Neural cell (in vitro differentiated cells): ENCODE measurements around the gene ATXN7L1. TPM values are rescaled to one million over a fixed set of nuclear protein-coding genes. Genes with fewer than 3 reads are reported as not detected.

Source experiments
- H2AFZ ChIP-seq: fragments of 200-600, 300-800 bp; sonication (generic), shearing (Covaris generic); 2 replicates; pipeline ENCODE4 v1.6.0; 2014; ENCODE audit warnings: low read depth, mild to moderate bottlenecking, antibody characterized with exemption, low read length, moderate library complexity
- H3F3A ChIP-seq: fragments of 200-600 bp; shearing (Covaris generic); 2 replicates; pipeline ENCODE4 v1.6.1; 2016; ENCODE audit warnings: mild to moderate bottlenecking, moderate library complexity, mixed read lengths, antibody characterized with exemption, low read length; ENCODE audit not compliant: insufficient read depth, poor library complexity, severe bottlenecking
- H3K27ac ChIP-seq: fragments of 200-600, 300-800 bp; sonication (generic), shearing (Covaris generic); 2 replicates; pipeline ENCODE4 v1.5.1; 2014; ENCODE audit warnings: mild to moderate bottlenecking, low read length, moderate library complexity
- H3K27me3 ChIP-seq: fragments of 300-800, 200-600 bp; sonication (generic), shearing (Covaris generic); 2 replicates; pipeline ENCODE4 v1.6.0; 2014; ENCODE audit warnings: mild to moderate bottlenecking, low read depth, low read length, moderate library complexity; ENCODE audit not compliant: insufficient read depth
- H3K36me3 ChIP-seq: fragments of 300-800, 200-600 bp; sonication (generic), shearing (Covaris generic); 2 replicates; pipeline ENCODE4 v1.5.1; 2014; ENCODE audit warnings: mild to moderate bottlenecking, antibody characterized with exemption, low read length, moderate library complexity; ENCODE audit not compliant: insufficient read depth
- H3K4me2 ChIP-seq: fragments of 300-800, 200-600 bp; sonication (generic), shearing (Covaris generic); 2 replicates; pipeline ENCODE4 v1.6.0; 2014; ENCODE audit warnings: mild to moderate bottlenecking, low read length
- H3K4me3 ChIP-seq: fragments of 300-800, 200-600 bp; sonication (generic), shearing (Covaris generic); 2 replicates; pipeline ENCODE4 v1.5.1; 2014; ENCODE audit warnings: mild to moderate bottlenecking, low read length, moderate library complexity
- H3K79me2 ChIP-seq: fragments of 200-600 bp; shearing (Covaris generic); replicated peaks from 2 replicates; pipeline ENCODE4 v1.6.0; 2014; ENCODE audit warnings: mild to moderate bottlenecking, low read length, moderate library complexity; ENCODE audit not compliant: insufficient read depth
- H3K9ac ChIP-seq: fragments of 300-800, 200-600 bp; sonication (generic), shearing (Covaris generic); 2 replicates; pipeline ENCODE4 v1.6.1; 2016; ENCODE audit warnings: mild to moderate bottlenecking, low read length, mixed read lengths
- H3K9me2 ChIP-seq: fragments of 200-600 bp; shearing (Covaris generic); 2 replicates; pipeline ENCODE4 v1.6.1; 2016; ENCODE audit warnings: mild to moderate bottlenecking, low read length, mixed read lengths; ENCODE audit not compliant: insufficient read depth
- H3K9me3 ChIP-seq: fragments of 200-600, 300-800 bp; sonication (generic), shearing (Covaris generic); 2 replicates; pipeline ENCODE4 v1.6.1; 2016; ENCODE audit warnings: mild to moderate bottlenecking, mixed run types, low read length, moderate library complexity, mixed read lengths
- H4K20me1 ChIP-seq: fragments of 200-600 bp; shearing (Covaris generic); 2 replicates; pipeline ENCODE4 v1.6.1; 2016; ENCODE audit warnings: mild to moderate bottlenecking, mixed run types; ENCODE audit not compliant: insufficient read depth
- EP300 ChIP-seq: fragments of 450-650 bp; conservative IDR thresholded peaks from 2 replicates; pipeline ENCODE4 v1.6.1; 2014; ENCODE audit warnings: antibody characterized with exemption, mild to moderate bottlenecking, moderate library complexity; ENCODE audit not compliant: poor library complexity, severe bottlenecking
- EZH2 ChIP-seq: fragments of 200-600, 300-800 bp; shearing (Covaris generic), sonication (generic); IDR thresholded peaks from 2 replicates; pipeline ENCODE4 v1.6.1; 2014; ENCODE audit warnings: antibody characterized with exemption, low read length, borderline replicate concordance, mild to moderate bottlenecking; ENCODE audit not compliant: insufficient read depth, poor library complexity, severe bottlenecking
- MXI1 ChIP-seq: fragments of 450-650 bp; conservative IDR thresholded peaks from 2 replicates; pipeline ENCODE4 v1.6.1; 2014; ENCODE audit warnings: antibody characterized with exemption, mild to moderate bottlenecking; ENCODE audit not compliant: poor library complexity, severe bottlenecking
- POLR2AphosphoS5 ChIP-seq: IDR thresholded peaks from 2 replicates; pipeline ENCODE4 v1.6.1; 2012
- RAD21 ChIP-seq: fragments of 450-650 bp; conservative IDR thresholded peaks from 2 replicates; pipeline ENCODE4 v1.6.1; 2014; ENCODE audit warnings: antibody characterized with exemption, mild to moderate bottlenecking, moderate library complexity
- SMC3 ChIP-seq: fragments of 450-650 bp; conservative IDR thresholded peaks from 2 replicates; pipeline ENCODE4 v1.6.1; 2014; ENCODE audit warnings: antibody characterized with exemption, mild to moderate bottlenecking, moderate library complexity; ENCODE audit not compliant: poor library complexity
- TAF1 ChIP-seq: IDR thresholded peaks from 2 replicates; pipeline ENCODE4 v1.6.1; 2012; ENCODE audit warnings: low read depth
- polyA plus RNA-seq: library from polyadenylated mRNA; depleted of rRNA; stranded (reverse); fragments of >200 nt; gene quantifications from 2 replicates; pipeline ENCODE4 v1.2.3, GENCODE V29; 2014
- TF ChIP-seq, protein P1 (sequence below): IDR thresholded peaks from 2 replicates; pipeline ENCODE4 v1.6.1; 2012; ENCODE audit warnings: borderline replicate concordance
- TF ChIP-seq, protein P2 (sequence below): fragments of 450-650 bp; IDR thresholded peaks from 2 replicates; pipeline ENCODE4 v1.5.1; 2014; ENCODE audit warnings: antibody characterized with exemption, mild to moderate bottlenecking, moderate library complexity; ENCODE audit not compliant: poor library complexity, severe bottlenecking

ATXN7L1 gene
- polyA plus RNA-seq, 1 donor from 2014 or later: 4.3 TPM

DNA sequence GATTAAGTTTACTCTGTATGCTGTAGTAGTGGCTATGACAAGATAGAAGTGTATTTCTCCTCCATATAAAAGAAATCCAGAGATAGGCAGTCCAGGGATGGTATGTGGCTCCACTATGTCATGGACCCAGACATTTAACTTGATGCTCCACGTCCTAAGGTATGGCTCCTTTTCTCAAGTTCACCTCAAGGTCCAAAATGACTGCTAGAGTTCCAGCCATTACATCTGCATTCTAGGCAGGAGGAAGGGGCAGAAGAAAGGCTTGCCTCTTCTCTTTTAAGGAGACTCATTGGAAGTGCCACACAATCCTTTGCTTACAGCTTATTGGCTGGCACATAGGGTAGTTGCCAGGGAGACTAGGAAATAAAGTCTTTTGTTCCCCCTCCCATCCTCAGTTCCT is 27.7 kb upstream of the ATXN7L1 start:
- H2AFZ ChIP-seq: no peak overlapping the region
- no peaks in the 10 kb centered on the region for H3K27me3 ChIP-seq
- TF ChIP-seq EP300: no peak
- no peak for TF ChIP-seq TAF1
- TF ChIP-seq RAD21: no peak
- no peak for TF ChIP-seq EZH2
- TF ChIP-seq, protein P1, sequence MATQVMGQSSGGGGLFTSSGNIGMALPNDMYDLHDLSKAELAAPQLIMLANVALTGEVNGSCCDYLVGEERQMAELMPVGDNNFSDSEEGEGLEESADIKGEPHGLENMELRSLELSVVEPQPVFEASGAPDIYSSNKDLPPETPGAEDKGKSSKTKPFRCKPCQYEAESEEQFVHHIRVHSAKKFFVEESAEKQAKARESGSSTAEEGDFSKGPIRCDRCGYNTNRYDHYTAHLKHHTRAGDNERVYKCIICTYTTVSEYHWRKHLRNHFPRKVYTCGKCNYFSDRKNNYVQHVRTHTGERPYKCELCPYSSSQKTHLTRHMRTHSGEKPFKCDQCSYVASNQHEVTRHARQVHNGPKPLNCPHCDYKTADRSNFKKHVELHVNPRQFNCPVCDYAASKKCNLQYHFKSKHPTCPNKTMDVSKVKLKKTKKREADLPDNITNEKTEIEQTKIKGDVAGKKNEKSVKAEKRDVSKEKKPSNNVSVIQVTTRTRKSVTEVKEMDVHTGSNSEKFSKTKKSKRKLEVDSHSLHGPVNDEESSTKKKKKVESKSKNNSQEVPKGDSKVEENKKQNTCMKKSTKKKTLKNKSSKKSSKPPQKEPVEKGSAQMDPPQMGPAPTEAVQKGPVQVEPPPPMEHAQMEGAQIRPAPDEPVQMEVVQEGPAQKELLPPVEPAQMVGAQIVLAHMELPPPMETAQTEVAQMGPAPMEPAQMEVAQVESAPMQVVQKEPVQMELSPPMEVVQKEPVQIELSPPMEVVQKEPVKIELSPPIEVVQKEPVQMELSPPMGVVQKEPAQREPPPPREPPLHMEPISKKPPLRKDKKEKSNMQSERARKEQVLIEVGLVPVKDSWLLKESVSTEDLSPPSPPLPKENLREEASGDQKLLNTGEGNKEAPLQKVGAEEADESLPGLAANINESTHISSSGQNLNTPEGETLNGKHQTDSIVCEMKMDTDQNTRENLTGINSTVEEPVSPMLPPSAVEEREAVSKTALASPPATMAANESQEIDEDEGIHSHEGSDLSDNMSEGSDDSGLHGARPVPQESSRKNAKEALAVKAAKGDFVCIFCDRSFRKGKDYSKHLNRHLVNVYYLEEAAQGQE: no peak
- TF ChIP-seq MXI1: no peak
- TF ChIP-seq POLR2AphosphoS5: no peak
- TF ChIP-seq, protein P2, sequence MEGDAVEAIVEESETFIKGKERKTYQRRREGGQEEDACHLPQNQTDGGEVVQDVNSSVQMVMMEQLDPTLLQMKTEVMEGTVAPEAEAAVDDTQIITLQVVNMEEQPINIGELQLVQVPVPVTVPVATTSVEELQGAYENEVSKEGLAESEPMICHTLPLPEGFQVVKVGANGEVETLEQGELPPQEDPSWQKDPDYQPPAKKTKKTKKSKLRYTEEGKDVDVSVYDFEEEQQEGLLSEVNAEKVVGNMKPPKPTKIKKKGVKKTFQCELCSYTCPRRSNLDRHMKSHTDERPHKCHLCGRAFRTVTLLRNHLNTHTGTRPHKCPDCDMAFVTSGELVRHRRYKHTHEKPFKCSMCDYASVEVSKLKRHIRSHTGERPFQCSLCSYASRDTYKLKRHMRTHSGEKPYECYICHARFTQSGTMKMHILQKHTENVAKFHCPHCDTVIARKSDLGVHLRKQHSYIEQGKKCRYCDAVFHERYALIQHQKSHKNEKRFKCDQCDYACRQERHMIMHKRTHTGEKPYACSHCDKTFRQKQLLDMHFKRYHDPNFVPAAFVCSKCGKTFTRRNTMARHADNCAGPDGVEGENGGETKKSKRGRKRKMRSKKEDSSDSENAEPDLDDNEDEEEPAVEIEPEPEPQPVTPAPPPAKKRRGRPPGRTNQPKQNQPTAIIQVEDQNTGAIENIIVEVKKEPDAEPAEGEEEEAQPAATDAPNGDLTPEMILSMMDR: no peak
- TF ChIP-seq SMC3: no peak
- no peaks in the 10 kb centered on the region for H3K9me2 ChIP-seq
- H3K4me3 ChIP-seq: no peak overlapping the region
- no peaks in the 10 kb centered on the region for H3K9me3 ChIP-seq
- H4K20me1 ChIP-seq: no peaks in the 10 kb centered on the region
- H3K4me2 ChIP-seq: no peak overlapping the region
- H3F3A ChIP-seq: no peaks in the 10 kb centered on the region
- H3K36me3 ChIP-seq: no peaks in the 10 kb centered on the region
- H3K79me2 ChIP-seq: no peaks in the 10 kb centered on the region
- no peak overlapping the region for H3K9ac ChIP-seq
- H3K27ac ChIP-seq: no peak overlapping the region

DNA sequence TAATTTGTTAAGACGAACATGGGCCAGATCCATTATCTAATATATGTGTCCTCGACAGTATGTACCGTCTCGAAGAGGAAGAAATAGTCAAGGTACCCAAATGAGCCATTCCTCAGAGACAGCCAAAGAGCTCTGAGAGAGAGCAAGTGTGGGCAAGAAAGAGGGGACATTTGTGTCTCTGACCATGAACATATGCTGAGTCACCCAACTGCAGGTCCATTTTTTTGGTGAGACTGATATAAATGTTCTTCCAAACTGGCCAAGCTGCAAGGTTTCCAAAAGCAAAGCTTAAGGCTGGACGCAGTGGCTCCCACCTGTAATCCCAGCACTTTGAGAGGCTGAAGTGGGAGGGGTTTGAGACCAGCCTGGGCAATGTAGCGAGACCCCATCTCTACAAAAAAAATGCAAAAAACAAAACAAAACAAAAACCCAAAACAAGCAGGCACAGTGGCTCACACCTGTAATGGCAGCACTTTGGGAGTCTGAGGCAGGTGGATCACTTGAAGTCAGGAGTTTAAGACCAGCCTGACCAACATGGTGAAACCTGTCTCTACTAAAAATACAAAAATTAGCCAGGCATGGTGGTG is 26.0 kb upstream of the ATXN7L1 start:
- Histone ChIP-seq H3K4me2 (no peak overlapping the region), H2AFZ (no peak overlapping the region), H3K9ac (no peak overlapping the region), H3K36me3 (no peaks in the 10 kb centered on the region), H4K20me1 (no peaks in the 10 kb centered on the region), H3K79me2 (no peaks in the 10 kb centered on the region), H3K4me3 (no peak overlapping the region), H3K27ac (no peak overlapping the region), H3K27me3 (no peaks in the 10 kb centered on the region), H3K9me2 (no peaks in the 10 kb centered on the region), H3F3A (no peaks in the 10 kb centered on the region), H3K9me3 (no peaks in the 10 kb centered on the region)
- no peak for TF ChIP-seq EP300
- no peak for TF ChIP-seq SMC3
- no peak for TF ChIP-seq EZH2
- TF ChIP-seq POLR2AphosphoS5: no peak
- no peak for TF ChIP-seq TAF1
- TF ChIP-seq, protein P2: no peak
- TF ChIP-seq RAD21: no peak
- no peak for TF ChIP-seq MXI1
- TF ChIP-seq, protein P1: no peak
